ENCODE measurements around the gene LY6G6F. TPM values are rescaled to one million over a fixed set of nuclear protein-coding genes. Genes with fewer than 3 reads are reported as not detected.

LY6G6F gene
- total RNA-seq, 6 experiments from 2014 or later = not detected

- Mint-ChIP-seq H3K9me3 (no peaks in the 10 kb centered on the region), H3K4me1 (ENCODE audit: low read depth) (peaks cover 69% of the 10 kb centered on the region), H3K36me3 (ENCODE audit: low read depth) (peaks cover 41% of the 10 kb centered on the region), H3K27me3 (ENCODE audit: insufficient read depth) (peaks cover 4% of the 10 kb centered on the region), H3K4me3 (peak overlapping the region; percentile 95), H3K27ac (peak overlapping the region; percentile 98)
- peak; percentile 76 for DNase-seq
- TF ChIP-seq CTCF (IDR thresholded peaks at IDR 0.05) = peak; percentile 30; the same call in 1 of the 2 replicates
These were observed 42.5 kb upstream of the LY6G6F start for GRCh38 chr6:31663961-31664789.

GRCh38 chr6:31664790-31665500 is 41.7 kb upstream of the LY6G6F start, which contains the start of gene GPANK1:
Gene GPANK1, minus strand, starts transcription at chr6:31664997. Its CDS starts 519 bp downstream, at chr6:31664478.
- Mint-ChIP-seq H3K27ac (peak within 1 kb of the TSS; percentile 98), H3K36me3 (ENCODE audit: low read depth) (peaks cover 40% of the 10 kb centered on the region), H3K4me3 (peak within 1 kb of the TSS; percentile 95), H3K9me3 (no peaks in the 10 kb centered on the region), H3K4me1 (ENCODE audit: low read depth) (peaks cover 67% of the 10 kb centered on the region), H3K27me3 (ENCODE audit: insufficient read depth) (peaks cover 4% of the 10 kb centered on the region)
- peak; percentile 10; the same call in 1 of the 2 replicates for TF ChIP-seq CTCF (IDR thresholded peaks at IDR 0.05)
- peak; percentile 95 for DNase-seq

GRCh38 chr6:31665501-31666336 is 40.9 kb upstream of the LY6G6F start, which contains the start of gene CSNK2B:
Gene CSNK2B, plus strand, starts transcription at chr6:31666080. Its CDS starts 752 bp downstream, at chr6:31666832.
- peaks cover 46% of the 10 kb centered on the region for H3K36me3 Mint-ChIP-seq (ENCODE audit: low read depth)
- DNase-seq = peak; percentile 97
- H3K9me3 Mint-ChIP-seq = no peaks in the 10 kb centered on the region
- peaks cover 4% of the 10 kb centered on the region for H3K27me3 Mint-ChIP-seq (ENCODE audit: insufficient read depth)
- TF ChIP-seq CTCF (IDR thresholded peaks at IDR 0.05) = peak; percentile 47
- H3K4me3 Mint-ChIP-seq = peak within 1 kb of the TSS; percentile 95
- H3K4me1 Mint-ChIP-seq (ENCODE audit: low read depth) = peaks cover 70% of the 10 kb centered on the region
- peak within 1 kb of the TSS; percentile 98 for H3K27ac Mint-ChIP-seq

GRCh38 chr6:31666337-31666965 is 40.2 kb upstream of the LY6G6F start:
- peaks cover 52% of the 10 kb centered on the region for H3K36me3 Mint-ChIP-seq (ENCODE audit: low read depth)
- H3K4me1 Mint-ChIP-seq (ENCODE audit: low read depth) = peaks cover 63% of the 10 kb centered on the region
- H3K27ac Mint-ChIP-seq = peak overlapping the region; percentile 98
- peaks cover 4% of the 10 kb centered on the region for H3K27me3 Mint-ChIP-seq (ENCODE audit: insufficient read depth)
- no peaks in the 10 kb centered on the region for H3K9me3 Mint-ChIP-seq
- H3K4me3 Mint-ChIP-seq = peak overlapping the region; percentile 95
- DNase-seq = no peak
- TF ChIP-seq CTCF (IDR thresholded peaks at IDR 0.05) = no peak

- Mint-ChIP-seq H3K36me3 (ENCODE audit: low read depth) (peaks cover 57% of the 10 kb centered on the region), H3K9me3 (no peaks in the 10 kb centered on the region), H3K27me3 (ENCODE audit: insufficient read depth) (peaks cover 8% of the 10 kb centered on the region), H3K4me3 (no peak within 1 kb of the TSS), H3K4me1 (ENCODE audit: low read depth) (peaks cover 40% of the 10 kb centered on the region), H3K27ac (peak within 1 kb of the TSS; percentile 31)
- no peak for TF ChIP-seq CTCF (IDR thresholded peaks at IDR 0.05)
- no peak for DNase-seq
These were observed 37.0 kb upstream of the LY6G6F start, which contains the start of gene LY6G5B for GRCh38 chr6:31669676-31670075. Gene LY6G5B, plus strand, starts transcription at chr6:31669976. Its CDS starts 975 bp downstream, at chr6:31670951.

Data from HFFc6 (cell line).